GM19452 (cell line): ENCODE results near the gene HOXB3.

Source experiments
- ATAC-seq: cut with Tn5 transposase; IDR thresholded peaks from one replicate; pipeline ENCODE4 v1.9.1; 2021; ENCODE audit not compliant: unreplicated experiment

The HOXB3 gene

GRCh38 chr17:48571024-48571818 is 18.8 kb downstream of the HOXB3 start:
- no peak for ATAC-seq

- no peak for ATAC-seq
These were observed 19.6 kb downstream of the HOXB3 start for GRCh38 chr17:48570325-48571023.

- ATAC-seq, result no peak
These were observed 20.2 kb downstream of the HOXB3 start for GRCh38 chr17:48569674-48570324.

DNA sequence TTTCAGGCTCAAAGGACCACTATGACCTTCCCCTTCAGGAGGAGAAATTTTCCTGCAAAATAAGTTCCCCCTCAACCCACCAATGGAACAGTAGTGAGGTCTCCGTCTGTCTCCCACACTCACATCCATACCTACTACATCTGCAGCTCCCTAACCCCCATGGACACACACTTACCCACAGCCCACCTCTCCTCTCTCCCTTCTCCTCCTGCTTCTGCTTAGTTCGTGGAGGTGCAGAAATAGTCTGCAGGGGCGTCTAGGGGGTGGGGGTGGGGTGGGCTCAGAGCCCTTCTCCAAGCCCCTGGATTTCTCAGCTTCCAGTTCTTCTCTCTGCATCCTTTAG is 20.8 kb downstream of the HOXB3 start:
- no peak for ATAC-seq

GRCh38 chr17:48568499-48569239 is 21.4 kb downstream of the HOXB3 start:
- ATAC-seq, result no peak

GRCh38 chr17:48567646-48568354 is 22.2 kb downstream of the HOXB3 start:
- no peak for ATAC-seq

- no peak for ATAC-seq
These were observed 22.8 kb downstream of the HOXB3 start for GRCh38 chr17:48567209-48567608.

GRCh38 chr17:48566717-48567116 is 23.3 kb downstream of the HOXB3 start:
- no peak for ATAC-seq

DNA sequence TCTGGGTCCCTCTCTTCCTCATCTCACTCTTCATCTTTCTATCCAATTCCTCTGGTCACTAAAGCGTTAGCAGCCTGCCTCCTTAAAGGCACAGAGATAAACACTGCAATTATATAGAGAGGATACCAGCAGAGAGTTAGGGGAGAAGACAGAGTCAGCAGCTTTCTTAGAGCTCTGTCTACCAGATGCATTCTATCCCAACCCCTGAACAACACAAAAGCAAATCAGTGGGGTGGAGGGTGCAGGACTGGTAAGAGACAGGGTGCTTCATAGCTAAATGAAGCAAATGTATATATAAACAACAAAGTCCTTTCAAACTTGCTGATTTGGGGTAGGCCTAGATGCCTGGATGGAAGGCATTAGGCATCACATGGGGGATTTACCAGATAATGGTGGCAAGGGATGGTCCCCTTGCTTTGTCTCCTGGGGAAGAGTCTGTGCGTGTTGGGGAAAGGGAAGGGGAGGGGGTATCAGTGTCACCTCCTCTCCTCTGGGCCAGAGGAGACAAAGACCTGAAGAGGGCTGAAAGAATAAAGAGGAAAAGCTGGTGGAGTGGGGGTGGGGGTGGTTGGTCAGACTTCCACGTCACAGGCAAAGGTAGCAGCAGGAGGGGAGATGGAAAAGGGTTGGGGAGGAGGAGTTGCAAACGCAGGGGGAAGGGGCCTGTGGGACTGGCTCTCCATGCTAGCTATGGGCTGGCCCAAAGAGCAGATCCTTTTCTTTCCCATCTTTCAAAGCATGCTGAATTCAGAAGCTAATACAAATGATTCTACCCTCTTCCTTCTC is 23.9 kb downstream of the HOXB3 start:
- no peak for ATAC-seq

GRCh38 chr17:48565022-48565554 is 25.0 kb downstream of the HOXB3 start:
- no peak for ATAC-seq

GRCh38 chr17:48564188-48565021 is 25.6 kb downstream of the HOXB3 start:
- no peak for ATAC-seq

- no peak for ATAC-seq
These were observed 26.2 kb downstream of the HOXB3 start for GRCh38 chr17:48563867-48564187.

GRCh38 chr17:48563385-48563838 is 26.6 kb downstream of the HOXB3 start:
- no peak for ATAC-seq

GRCh38 chr17:48562934-48563333 is 27.1 kb downstream of the HOXB3 start:
- no peak for ATAC-seq

- ATAC-seq, result peak; percentile 71
These were observed 27.9 kb downstream of the HOXB3 start for GRCh38 chr17:48561884-48562810.

- ATAC-seq, result no peak
These were observed 29.9 kb downstream of the HOXB3 start for GRCh38 chr17:48559840-48560817.
